ENCODE data around the gene DEF6.

Gene DEF6

GRCh38 chr6:35258336-35258735 lies 39.3 kb upstream of the DEF6 start:
- ChIA-PET CTCF (interaction anchor here (1.2 to 6.3 kb wide), 6 partner anchors 9 to 193 kb away, joined by 3 to 69 read pairs (median 7); partner anchors contain the start of gene FANCE), POLR2A (interaction anchor here (0.9 to 1.6 kb wide), 2 partner anchors 111 to 213 kb away, joined by 3 read pairs; no protein-coding TSS in a partner anchor)
- no peak for DNase-seq (ENCODE audit: low read depth, low spot score)
- H3K4me3 ChIP-seq (ENCODE audit: low read depth, low read length) = peak overlapping the region; percentile 99
- TF ChIP-seq, protein P1, sequence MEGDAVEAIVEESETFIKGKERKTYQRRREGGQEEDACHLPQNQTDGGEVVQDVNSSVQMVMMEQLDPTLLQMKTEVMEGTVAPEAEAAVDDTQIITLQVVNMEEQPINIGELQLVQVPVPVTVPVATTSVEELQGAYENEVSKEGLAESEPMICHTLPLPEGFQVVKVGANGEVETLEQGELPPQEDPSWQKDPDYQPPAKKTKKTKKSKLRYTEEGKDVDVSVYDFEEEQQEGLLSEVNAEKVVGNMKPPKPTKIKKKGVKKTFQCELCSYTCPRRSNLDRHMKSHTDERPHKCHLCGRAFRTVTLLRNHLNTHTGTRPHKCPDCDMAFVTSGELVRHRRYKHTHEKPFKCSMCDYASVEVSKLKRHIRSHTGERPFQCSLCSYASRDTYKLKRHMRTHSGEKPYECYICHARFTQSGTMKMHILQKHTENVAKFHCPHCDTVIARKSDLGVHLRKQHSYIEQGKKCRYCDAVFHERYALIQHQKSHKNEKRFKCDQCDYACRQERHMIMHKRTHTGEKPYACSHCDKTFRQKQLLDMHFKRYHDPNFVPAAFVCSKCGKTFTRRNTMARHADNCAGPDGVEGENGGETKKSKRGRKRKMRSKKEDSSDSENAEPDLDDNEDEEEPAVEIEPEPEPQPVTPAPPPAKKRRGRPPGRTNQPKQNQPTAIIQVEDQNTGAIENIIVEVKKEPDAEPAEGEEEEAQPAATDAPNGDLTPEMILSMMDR (IDR thresholded peaks at IDR 0.05; ENCODE audit: insufficient read depth, low read length, missing control alignments) = no peak

DNA sequence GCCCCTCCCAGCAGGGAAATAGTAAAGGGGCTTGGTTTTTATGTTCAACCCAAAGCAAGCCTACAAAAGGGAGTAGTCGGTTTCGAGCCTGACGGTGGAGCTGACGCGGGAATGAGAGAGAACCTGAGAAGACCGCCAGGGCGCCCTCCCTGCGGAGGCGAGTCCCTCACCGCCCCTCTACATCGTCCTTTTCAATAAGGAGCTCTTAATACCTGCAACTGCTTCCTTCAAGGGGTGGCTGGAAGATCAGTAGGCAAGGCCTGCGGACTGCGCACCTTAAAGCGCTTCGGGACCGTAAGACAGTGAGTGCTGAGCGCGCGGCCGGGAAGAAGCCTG lies 38.8 kb upstream of the DEF6 start:
- ChIA-PET POLR2A (interaction anchor here (0.9 to 1.6 kb wide), 4 partner anchors 9 to 213 kb away, joined by 3 to 4 read pairs (median 3); no protein-coding TSS in a partner anchor), CTCF (interaction anchor here (1.2 to 6.3 kb wide), 6 partner anchors 10 to 193 kb away, joined by 3 to 69 read pairs (median 7); partner anchors contain the start of gene FANCE)
- no peak for DNase-seq (ENCODE audit: low read depth, low spot score)
- TF ChIP-seq, protein P1 (IDR thresholded peaks at IDR 0.05; ENCODE audit: insufficient read depth, low read length, missing control alignments) = peak; percentile 12
- H3K4me3 ChIP-seq (ENCODE audit: low read depth, low read length) = peak overlapping the region; percentile 99

- H3K4me3 ChIP-seq (ENCODE audit: low read depth, low read length) = peak within 1 kb of the TSS; percentile 99
- TF ChIP-seq, protein P1 (IDR thresholded peaks at IDR 0.05; ENCODE audit: insufficient read depth, low read length, missing control alignments) = no peak
- CTCF ChIA-PET = interaction anchor here (1.2 to 6.3 kb wide), 5 partner anchors 9 to 192 kb away, joined by 3 to 69 read pairs (median 8); partner anchors contain the start of gene FANCE
Observed at GRCh38 chr6:35259194-35259947, 38.2 kb upstream of the DEF6 start, which contains the start of gene ZNF76. Gene ZNF76 (plus strand): TSS chr6:35259735. CDS start chr6:35281152, 21,417 bp downstream.

GRCh38 chr6:35259948-35260590 lies 37.5 kb upstream of the DEF6 start:
- CTCF ChIA-PET = interaction anchor here (1.5 to 6.3 kb wide), 3 partner anchors 8 to 19 kb away, joined by 3 to 69 read pairs (median 14); no protein-coding TSS in a partner anchor

More at GRCh38 chr6:35259194-35259947, 38.2 kb upstream of the DEF6 start, which contains the start of gene ZNF76:
- peak; percentile 42 for DNase-seq (ENCODE audit: low read depth, low spot score)
- POLR2A ChIA-PET = interaction anchor here (0.9 to 1.6 kb wide), 4 partner anchors 9 to 212 kb away, joined by 3 to 4 read pairs (median 3); no protein-coding TSS in a partner anchor

DNA sequence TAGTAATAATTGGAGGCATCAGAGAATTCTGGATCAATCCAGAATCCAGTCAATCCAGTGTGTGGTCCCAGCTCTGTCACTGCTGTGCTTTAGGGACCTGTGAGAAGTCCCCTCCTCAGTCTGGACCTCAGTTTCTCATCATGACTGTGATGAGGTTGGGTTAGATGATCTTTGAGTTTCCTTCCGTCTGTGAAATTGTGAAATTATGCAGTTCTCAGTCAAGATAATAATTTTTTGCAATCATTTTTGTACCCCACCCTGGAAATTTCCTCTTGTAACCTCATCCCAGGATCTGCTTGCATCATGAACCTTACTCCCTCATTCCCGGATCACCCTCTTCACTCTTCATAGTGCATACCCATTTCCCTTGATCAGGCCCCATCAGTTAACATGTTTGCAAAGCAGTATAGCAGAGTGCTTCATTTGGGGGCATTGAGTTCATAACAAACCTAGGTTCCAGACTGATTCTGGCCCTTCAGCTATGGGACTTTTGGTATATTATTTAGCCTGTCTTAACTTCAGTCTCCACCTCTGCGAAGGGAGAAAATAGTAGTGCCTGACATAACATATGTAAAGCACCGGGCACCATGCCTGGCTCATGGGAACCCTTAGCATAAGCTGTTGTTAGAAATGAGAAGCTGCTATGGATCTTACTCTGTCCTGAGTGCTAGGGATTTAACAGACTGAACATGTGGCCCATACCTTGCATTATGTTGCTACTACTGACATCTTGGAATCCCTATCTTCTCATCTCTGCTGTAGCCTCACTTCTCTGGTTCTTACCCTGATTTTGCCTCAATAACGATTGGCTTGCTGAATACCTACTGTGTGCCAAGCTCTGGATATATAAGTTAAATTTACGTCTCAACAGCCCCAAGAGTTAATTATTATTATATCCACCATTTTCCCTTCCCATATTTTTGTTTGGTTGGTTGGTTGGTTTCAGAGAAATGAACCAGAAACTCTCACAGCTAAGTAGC lies 36.7 kb upstream of the DEF6 start:
- TF ChIP-seq, protein P1 (IDR thresholded peaks at IDR 0.05; ENCODE audit: insufficient read depth, low read length, missing control alignments) = no peak
- no peak for DNase-seq (ENCODE audit: low read depth, low spot score)
- peak overlapping the region; percentile 99 for H3K4me3 ChIP-seq (ENCODE audit: low read depth, low read length)
- POLR2A ChIA-PET = no interaction called here
- CTCF ChIA-PET = interaction anchor here (1.3 kb wide), 1 partner anchor 274 kb away, joined by 4 read pairs; no protein-coding TSS in a partner anchor

More at GRCh38 chr6:35259948-35260590, 37.5 kb upstream of the DEF6 start:
- H3K4me3 ChIP-seq (ENCODE audit: low read depth, low read length) = peak overlapping the region; percentile 99
- TF ChIP-seq, protein P1 (IDR thresholded peaks at IDR 0.05; ENCODE audit: insufficient read depth, low read length, missing control alignments) = no peak
- DNase-seq (ENCODE audit: low read depth, low spot score) = no peak
- POLR2A ChIA-PET = interaction anchor here (1.0 to 1.6 kb wide), 3 partner anchors 10 to 212 kb away, joined by 3 to 4 read pairs (median 3); no protein-coding TSS in a partner anchor

Measured in AG04449 (cell line).